ENCODE measurements around the gene KLF6. TPM values are rescaled to one million over a fixed set of nuclear protein-coding genes. Genes with fewer than 3 reads are reported as not detected.

The KLF6 gene
- total and polyA plus RNA-seq, 2 experiments from 2014 or later: 19.6 to 35.4 TPM

DNA sequence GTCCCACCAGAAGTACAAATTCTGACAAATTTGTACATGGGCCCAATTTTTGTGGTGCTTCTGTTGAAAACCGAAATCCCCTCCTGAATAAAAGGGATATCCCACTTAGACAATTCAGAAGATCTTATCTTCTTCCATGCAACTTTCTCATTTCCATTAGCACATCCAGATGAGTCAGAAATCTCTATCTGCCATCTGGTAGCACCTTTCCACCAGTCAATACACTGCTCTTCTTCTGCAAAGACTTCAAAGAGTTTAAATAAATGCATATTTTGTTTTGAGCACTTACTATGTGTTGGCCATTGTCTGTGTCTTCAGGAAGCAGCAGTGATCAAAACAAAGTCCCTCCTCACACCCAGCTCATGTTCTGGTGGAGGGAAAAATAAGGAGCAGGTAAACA, 12.7 kb upstream of the KLF6 start (continued):
- TF ChIP-seq, protein P1, sequence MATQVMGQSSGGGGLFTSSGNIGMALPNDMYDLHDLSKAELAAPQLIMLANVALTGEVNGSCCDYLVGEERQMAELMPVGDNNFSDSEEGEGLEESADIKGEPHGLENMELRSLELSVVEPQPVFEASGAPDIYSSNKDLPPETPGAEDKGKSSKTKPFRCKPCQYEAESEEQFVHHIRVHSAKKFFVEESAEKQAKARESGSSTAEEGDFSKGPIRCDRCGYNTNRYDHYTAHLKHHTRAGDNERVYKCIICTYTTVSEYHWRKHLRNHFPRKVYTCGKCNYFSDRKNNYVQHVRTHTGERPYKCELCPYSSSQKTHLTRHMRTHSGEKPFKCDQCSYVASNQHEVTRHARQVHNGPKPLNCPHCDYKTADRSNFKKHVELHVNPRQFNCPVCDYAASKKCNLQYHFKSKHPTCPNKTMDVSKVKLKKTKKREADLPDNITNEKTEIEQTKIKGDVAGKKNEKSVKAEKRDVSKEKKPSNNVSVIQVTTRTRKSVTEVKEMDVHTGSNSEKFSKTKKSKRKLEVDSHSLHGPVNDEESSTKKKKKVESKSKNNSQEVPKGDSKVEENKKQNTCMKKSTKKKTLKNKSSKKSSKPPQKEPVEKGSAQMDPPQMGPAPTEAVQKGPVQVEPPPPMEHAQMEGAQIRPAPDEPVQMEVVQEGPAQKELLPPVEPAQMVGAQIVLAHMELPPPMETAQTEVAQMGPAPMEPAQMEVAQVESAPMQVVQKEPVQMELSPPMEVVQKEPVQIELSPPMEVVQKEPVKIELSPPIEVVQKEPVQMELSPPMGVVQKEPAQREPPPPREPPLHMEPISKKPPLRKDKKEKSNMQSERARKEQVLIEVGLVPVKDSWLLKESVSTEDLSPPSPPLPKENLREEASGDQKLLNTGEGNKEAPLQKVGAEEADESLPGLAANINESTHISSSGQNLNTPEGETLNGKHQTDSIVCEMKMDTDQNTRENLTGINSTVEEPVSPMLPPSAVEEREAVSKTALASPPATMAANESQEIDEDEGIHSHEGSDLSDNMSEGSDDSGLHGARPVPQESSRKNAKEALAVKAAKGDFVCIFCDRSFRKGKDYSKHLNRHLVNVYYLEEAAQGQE (IDR thresholded peaks at IDR 0.05; ENCODE audit: unreplicated experiment): no peak
- no peak for TF ChIP-seq CREB1 (CRISPR knock-in tag; IDR thresholded peaks at IDR 0.05; ENCODE audit: low read depth)
- no peak for TF ChIP-seq ZNF114 (CRISPR knock-in tag; IDR thresholded peaks at IDR 0.05)
- TF ChIP-seq STAT1 (IDR thresholded peaks at IDR 0.05; ENCODE audit: unreplicated experiment): no peak
- no peak for TF ChIP-seq NANOG (IDR thresholded peaks at IDR 0.05; ENCODE audit: borderline replicate concordance)
- TF ChIP-seq, protein P2, sequence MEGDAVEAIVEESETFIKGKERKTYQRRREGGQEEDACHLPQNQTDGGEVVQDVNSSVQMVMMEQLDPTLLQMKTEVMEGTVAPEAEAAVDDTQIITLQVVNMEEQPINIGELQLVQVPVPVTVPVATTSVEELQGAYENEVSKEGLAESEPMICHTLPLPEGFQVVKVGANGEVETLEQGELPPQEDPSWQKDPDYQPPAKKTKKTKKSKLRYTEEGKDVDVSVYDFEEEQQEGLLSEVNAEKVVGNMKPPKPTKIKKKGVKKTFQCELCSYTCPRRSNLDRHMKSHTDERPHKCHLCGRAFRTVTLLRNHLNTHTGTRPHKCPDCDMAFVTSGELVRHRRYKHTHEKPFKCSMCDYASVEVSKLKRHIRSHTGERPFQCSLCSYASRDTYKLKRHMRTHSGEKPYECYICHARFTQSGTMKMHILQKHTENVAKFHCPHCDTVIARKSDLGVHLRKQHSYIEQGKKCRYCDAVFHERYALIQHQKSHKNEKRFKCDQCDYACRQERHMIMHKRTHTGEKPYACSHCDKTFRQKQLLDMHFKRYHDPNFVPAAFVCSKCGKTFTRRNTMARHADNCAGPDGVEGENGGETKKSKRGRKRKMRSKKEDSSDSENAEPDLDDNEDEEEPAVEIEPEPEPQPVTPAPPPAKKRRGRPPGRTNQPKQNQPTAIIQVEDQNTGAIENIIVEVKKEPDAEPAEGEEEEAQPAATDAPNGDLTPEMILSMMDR (conservative IDR thresholded peaks at IDR 0.05; ENCODE audit: low read depth in 2 of 2): no peak

DNA sequence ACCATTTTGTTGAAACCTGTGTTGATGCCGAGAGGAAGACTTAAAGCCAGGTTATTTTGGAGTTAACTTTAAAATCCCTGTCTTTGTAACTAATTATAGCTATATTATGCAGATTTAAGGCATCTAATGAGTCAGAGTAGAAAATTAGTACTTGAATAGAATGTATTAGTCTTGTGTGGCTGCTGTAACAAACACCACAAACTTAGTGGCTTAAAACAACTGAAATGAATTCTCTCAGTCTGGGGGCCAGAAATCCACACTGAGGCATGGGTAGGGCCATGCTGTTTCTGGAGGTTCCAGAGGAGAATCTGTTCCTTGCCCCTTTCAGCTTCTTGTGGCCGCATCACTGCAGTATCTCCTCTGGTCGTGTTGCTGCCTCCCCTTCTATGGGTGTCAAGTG, 8.5 kb upstream of the KLF6 start:
- no peaks in the 10 kb centered on the region; the same call in 1 of the 3 replicates for H3K36me3 Mint-ChIP-seq (ENCODE audit: low read depth)
- Histone ChIP-seq H2AFZ (no peak overlapping the region), H3F3A (replicated peaks; ENCODE audit: low read depth) (no peaks in the 10 kb centered on the region), H3K27me3 (ENCODE audit: insufficient read depth) (no peaks in the 10 kb centered on the region), H3K4me2 (no peak overlapping the region), H3K79me2 (replicated peaks; ENCODE audit: insufficient read depth) (no peaks in the 10 kb centered on the region), H3K4me1 (ENCODE audit: insufficient read depth) (no peaks in the 10 kb centered on the region), H3K9me2 (ENCODE audit: insufficient read depth) (0 out of 2 replicates have a peak, but pooled peaks cover 4% of the 10 kb centered on the region), H3K4me3 (no peak overlapping the region), H3K36me3 (ENCODE audit: insufficient read depth) (no peaks in the 10 kb centered on the region), H4K20me1 (replicated peaks; ENCODE audit: insufficient read depth) (no peaks in the 10 kb centered on the region), H3K27ac (ENCODE audit: low read depth) (no peak overlapping the region)
- H3K27ac Mint-ChIP-seq: no peak overlapping the region
- H3K4me1 Mint-ChIP-seq: no peaks in the 10 kb centered on the region; the same call in 2 of the 3 replicates
- TF ChIP-seq, protein P2 (conservative IDR thresholded peaks at IDR 0.05; ENCODE audit: low read depth in 2 of 2): no peak
- DNase-seq (ENCODE audit: low spot score) (no peak), ATAC-seq (no peak)
- no peak overlapping the region for H3K4me3 Mint-ChIP-seq
- peaks cover 2% of the 10 kb centered on the region for H3K27me3 Mint-ChIP-seq (ENCODE audit: insufficient read depth, low read depth, poor library complexity)
- peaks cover 12% of the 10 kb centered on the region for H3K9me3 Mint-ChIP-seq
